GM19328 (cell line): Measurements from ENCODE around the gene GMIP.

Experiments used
- ATAC-seq: cut with Tn5 transposase; IDR thresholded peaks from one replicate; pipeline ENCODE4 v1.9.1; 2021; ENCODE audit warnings: mild to moderate bottlenecking, moderate library complexity; ENCODE audit not compliant: unreplicated experiment

GMIP gene

DNA sequence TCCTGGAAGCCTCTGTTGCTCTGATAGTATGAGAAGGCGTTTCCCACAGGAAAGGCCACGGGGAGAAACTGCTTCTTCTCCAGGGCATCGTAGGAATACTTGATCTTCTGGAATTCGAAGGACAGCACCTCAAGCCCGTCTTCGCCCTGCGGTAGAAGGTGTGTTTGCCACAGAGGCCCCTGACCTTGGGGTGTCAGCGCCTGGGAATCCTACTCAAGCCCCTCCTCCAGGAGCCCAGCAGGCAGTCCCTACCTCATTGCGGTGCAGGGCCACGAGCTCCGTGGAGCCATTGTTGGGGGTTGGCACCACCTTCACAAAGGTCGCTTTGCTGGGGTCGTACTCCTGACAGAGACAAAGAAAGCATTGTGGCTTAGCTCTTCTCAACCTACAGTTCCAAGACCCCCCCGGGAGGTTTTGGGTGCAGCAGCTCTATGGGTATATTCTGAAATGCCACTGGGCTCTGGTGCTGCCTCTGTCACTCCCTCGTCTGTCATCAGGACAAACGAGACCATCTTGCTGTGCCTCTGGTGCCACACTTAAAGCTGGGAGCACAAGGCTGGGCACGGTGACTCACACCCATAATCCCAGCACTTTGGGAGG, 16.3 kb upstream of the GMIP start:
- ATAC-seq, result no peak

DNA sequence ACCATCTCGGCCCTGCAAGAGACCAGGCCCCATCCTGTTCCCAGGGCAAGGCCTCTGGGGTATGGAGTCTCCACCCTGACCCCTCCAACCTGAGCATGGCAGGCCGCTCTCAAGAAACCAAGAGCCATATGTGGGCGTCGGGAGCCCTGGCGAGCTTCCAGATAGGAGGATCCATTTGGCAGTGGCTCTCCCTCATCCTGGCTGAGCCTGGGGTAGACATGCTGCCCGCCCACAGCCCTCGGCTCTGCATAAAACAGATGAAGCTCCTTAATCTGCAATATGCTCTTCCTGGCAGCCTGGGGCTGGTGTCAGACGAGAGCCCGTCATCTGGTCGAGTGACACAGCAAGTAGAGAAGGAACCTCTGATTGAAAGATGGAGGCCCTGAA, 13.9 kb upstream of the GMIP start:
- ATAC-seq, result no peak

- ATAC-seq, result no peak
Measured at GRCh38 chr19:19656451-19657396, 13.3 kb upstream of the GMIP start.

GRCh38 chr19:19655641-19656343, 12.3 kb upstream of the GMIP start:
- ATAC-seq, result no peak

- no peak for ATAC-seq
Measured at GRCh38 chr19:19655051-19655594, 11.7 kb upstream of the GMIP start.

DNA sequence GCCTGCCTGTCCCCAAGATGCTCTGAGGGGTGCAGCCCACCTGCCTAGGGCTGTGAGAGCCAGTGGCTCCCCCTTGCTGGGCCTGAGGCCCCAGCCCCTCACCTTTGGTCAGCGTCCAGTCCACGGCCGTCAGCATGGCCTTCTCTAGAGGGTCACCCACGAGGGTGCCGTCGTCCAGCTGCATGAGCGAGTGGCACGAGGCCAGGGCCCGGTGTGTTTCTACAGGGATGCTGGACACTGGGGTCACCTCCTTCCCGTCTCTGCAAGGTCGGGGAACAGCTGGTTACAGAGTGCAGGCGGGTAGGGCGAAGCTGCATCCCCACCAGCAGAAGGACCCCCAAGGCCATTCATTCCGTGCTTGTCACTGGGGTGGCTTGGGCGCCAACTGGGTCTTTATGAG, 11.0 kb upstream of the GMIP start:
- no peak for ATAC-seq

- no peak for ATAC-seq
Measured at GRCh38 chr19:19653597-19654147, 10.2 kb upstream of the GMIP start.

DNA sequence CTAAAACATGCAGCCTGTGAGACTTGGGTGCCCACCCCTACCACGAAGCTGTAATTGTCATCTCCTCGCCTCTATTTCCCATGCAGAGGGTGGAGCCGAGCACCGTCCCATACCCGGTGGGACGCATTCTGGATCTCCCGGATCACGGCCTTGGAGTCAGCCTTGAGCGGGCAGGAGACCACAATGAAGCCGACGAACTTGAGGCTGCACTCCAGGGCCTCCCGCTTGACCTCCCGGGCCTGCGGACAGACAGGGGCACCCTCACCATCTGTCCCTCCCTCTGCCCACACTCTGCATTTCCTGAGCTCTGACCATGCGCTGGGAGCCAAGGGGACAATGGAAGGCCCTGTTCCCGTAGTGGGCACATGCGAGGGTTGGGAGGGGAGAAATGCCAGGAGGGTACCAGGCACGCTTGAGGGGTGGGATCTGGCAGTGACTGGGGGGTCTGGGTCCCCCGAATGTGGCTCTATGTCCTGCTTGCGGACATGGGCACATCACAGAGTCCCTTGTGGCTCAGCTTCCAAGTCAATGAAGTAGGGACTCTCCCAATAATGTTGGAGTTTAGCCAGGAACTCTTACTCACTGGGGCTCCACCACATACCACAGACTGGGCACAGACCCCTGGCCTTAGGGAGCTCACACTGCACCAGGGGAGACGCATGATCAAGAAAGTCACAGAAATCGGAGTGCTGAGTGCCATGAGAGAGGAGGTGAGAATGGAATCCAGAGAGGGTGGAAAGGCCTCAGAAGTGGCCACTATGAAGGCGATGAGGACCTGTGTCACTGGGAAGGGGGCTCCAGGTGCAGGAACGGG, 9.2 kb upstream of the GMIP start:
- no peak for ATAC-seq

GRCh38 chr19:19651076-19651475, 7.6 kb upstream of the GMIP start:
- no peak for ATAC-seq

DNA sequence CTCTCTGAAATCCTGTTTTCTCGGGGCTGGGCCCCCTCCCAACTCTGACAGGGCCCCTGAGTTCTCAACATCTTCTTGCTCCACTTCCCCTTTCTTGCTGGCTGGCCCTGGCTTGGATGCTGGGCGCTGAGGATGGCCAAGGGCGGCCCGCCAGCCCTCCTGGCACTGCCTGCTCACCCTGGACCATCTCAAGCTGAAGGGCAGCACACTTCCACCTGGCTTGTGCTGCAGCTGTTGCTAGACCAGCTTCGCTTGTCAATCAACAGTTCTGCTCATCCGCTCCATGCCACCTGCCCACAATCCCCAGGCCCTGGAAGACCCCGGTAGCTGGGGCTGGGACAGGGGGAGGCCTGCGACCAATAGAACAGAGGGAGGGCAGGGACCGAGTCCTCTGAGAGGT, 6.9 kb upstream of the GMIP start:
- no peak for ATAC-seq

GRCh38 chr19:19649580-19649995, 6.1 kb upstream of the GMIP start:
- no peak for ATAC-seq

GRCh38 chr19:19649155-19649554, 5.7 kb upstream of the GMIP start:
- ATAC-seq, result no peak

DNA sequence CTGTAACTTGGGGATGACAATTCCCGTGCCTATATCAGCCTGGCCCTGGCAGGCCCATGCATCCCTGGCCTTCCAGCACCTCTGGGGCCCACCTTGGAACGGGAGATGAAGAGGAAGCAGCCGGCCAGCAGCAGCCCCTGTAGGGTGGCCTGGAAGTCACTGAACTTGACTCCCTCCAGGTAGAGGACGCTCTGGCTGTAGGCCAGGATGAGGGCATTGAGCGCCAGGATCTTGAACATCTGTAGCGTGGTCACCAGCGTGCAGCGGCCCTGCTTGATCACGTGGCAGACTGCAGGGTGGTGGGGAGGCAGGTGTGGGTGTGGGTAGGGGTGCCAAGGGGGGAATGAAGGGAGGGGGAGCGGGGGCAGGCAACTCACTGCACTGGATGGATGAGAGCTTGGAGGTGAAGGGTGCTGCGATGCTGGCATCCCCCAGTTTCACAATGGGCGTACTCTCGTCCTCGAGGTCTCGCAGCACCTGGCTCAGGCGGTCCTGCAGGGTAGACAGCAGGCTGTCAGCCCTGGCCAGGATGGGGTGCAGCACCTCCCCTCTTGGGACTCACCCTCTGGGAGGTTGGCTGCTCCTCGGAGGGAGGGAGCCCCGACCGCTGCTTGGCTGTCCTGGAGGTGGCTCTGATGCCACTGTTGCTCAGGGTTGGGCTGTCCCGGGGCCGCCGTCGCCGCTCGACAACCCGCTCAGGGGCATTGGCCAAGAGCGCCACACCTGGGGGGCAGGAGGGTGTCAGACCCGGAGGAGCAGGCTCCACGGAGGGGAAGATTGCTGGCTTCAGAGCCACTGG, 3.8 kb upstream of the GMIP start:
- ATAC-seq, result no peak

- no peak for ATAC-seq
Measured at GRCh38 chr19:19645233-19645870, 1.9 kb upstream of the GMIP start.

DNA sequence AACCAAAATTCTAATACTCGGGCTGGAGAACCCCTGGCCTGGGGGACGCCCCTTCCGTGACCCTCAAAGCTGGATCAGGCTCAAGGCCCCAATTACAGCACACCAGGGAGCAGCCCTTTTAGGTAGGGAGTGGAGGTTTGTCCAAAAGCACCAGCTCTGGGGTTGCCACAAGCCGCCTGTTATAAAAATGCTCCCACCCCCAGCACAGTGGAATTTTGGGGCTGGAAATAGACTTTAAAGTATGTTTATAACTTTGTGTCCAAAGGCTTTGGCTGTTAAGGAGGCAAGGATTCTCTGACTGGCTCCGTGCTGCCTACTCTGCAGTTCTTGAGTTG, 564 bp upstream of the GMIP start:
- ATAC-seq, result no peak

DNA sequence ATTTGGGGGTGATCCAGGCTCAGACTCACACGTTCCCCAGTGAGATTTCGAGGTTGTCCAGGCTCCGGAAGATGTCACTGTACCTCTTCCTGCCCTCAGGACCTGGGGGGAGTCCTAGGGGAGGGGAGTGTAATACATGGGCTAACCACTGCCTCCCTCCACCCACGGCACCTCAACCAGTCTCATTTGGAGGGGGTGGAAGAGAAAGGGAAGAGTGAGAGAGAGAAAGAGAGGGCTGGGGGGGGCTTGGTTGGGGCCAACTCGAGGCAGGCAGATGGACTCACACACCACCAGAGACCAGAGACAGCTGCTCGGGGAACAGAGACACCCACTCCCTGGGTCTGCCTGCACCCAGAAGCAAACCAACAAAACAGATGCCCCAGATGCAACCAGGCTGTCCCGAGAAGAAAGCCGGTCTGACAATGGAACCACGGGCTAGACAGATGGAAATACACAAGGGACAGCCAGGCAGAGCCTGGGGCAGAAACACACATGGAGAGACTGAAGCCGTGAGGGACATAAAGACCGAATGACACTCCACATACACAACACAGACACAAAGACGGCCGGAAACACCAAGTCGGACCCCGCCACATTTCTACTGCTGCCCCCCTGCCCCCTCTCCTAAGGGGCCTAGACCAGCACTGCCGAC, 825 bp downstream of the GMIP start:
- ATAC-seq, result peak; percentile 25

- no peak for ATAC-seq
Measured at GRCh38 chr19:19637523-19638251, 5.8 kb downstream of the GMIP start.

DNA sequence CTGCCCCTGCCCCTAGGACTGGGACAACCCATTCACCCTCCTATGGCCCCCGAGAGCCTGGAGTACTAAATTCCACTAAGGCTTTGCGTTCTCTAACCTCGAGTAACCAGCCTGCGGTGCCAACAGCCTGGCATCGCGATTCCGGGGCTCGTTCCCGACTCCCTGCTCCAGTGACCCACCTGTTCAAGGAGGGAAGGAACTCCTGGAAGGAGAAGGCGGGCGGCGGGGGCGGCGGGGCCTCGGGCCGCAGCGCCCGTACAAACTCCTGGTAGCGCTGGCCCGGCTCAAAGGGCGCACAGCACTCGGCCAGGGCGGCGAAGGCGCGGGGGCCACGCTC, 6.3 kb downstream of the GMIP start:
- ATAC-seq, result no peak
